Esophagus (tissue), 2 donors: ENCODE measurements around the gene IGLL1. TPM values are rescaled to one million over a fixed set of nuclear protein-coding genes. Genes with fewer than 3 reads are reported as not detected.

Experiments
- H3K27ac ChIP-seq, 2 donors: one replicate each; pipeline ENCODE4 v1.5.1; 2013; ENCODE audit warnings: low read depth in 2 of 2, mild to moderate bottlenecking in 2 of 2, inconsistent platforms in 1 of 2, low read length in 1 of 2, moderate library complexity in 1 of 2
- H3K27me3 ChIP-seq, 2 donors: one replicate each; pipeline ENCODE4 v1.6.1; 2013; ENCODE audit warnings: low read length in 2 of 2, control low read depth in 1 of 2, mild to moderate bottlenecking in 1 of 2; ENCODE audit not compliant: insufficient read depth in 2 of 2, control insufficient read depth in 1 of 2
- H3K36me3 ChIP-seq, 2 donors: one replicate each; pipeline ENCODE4 v1.6.1; 2013; ENCODE audit warnings: low read length in 1 of 2; ENCODE audit not compliant: control insufficient read depth in 2 of 2, insufficient read depth in 2 of 2
- H3K4me1 ChIP-seq, 2 donors: one replicate each; pipeline ENCODE4 v1.6.1; 2013; ENCODE audit warnings: low read length in 1 of 2; ENCODE audit not compliant: control insufficient read depth in 2 of 2, insufficient read depth in 2 of 2
- H3K4me3 ChIP-seq, 2 donors: one replicate each; pipeline ENCODE4 v1.5.1; 2013; ENCODE audit warnings: low read length in 2 of 2, mild to moderate bottlenecking in 2 of 2, low read depth in 1 of 2, moderate library complexity in 1 of 2
- H3K9me3 ChIP-seq, 2 donors: one replicate each; pipeline ENCODE4 v1.6.1; 2013; ENCODE audit warnings: mild to moderate bottlenecking in 2 of 2, low read depth in 1 of 2, low read length in 1 of 2, moderate library complexity in 1 of 2; ENCODE audit not compliant: control insufficient read depth in 2 of 2, insufficient read depth in 1 of 2
- WGBS, 2 donors: extraction: QIAGEN DNeasy Blood & Tissue Kit; methylation state at CpG; one replicate each; pipeline ENCODE4 v1.1.7; 2013; 5-methylcytosine and 5-hydroxymethylcytosine counted together
- polyA plus RNA-seq, 2 donors: library from polyadenylated mRNA; stranded (reverse); fragments of 200-250 nt; gene quantifications; one replicate each; pipeline ENCODE4 v1.2.3, GENCODE V29; 2013
- donor health status: healthy with polysubstance abuse.
- donor health status: Bipolar disorder and iron deficiency.

IGLL1 gene
- polyA plus RNA-seq, 2 donors: not detected

DNA sequence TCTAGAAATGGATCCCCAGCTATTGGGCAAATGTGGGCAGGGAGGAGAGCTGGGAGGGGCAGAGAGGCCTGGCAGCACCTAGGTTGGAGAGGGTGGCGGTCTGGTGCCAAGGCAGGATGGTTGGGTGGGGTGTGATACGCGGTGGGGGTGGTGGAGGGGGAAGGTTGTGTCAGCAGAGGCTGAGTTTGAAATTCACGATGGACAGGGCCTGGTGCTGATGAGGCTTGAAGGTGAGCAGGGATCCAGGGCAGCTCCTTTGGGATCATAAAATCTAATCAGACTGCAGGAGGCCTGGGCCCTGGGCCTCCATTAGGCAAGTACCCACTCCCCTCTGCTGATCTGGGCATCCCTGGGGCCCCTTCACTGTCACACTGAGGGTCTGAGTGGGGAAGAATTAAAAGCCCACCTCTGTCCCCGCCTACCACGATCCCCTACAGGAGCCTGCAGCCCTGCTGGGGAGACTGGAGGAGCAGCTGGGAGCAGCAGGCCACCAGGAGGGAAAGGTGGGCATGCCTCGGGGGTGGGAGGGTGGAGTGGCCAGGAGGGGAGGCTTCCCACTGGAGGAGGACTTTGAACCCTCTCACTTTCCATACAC, 24.0 kb downstream of the IGLL1 start:
- Histone ChIP-seq H3K9me3 (no peaks in the 10 kb centered on the region), H3K27ac (no peak overlapping the region), H3K36me3 (no peaks in the 10 kb centered on the region), H3K4me3 (no peak overlapping the region), H3K4me1 (no peaks in the 10 kb centered on the region), H3K27me3 (peaks cover 0 to 4% of the 10 kb centered on the region in 2 donors)
- WGBS, 2 donors: 51 to 55% methylated on average over 7 of the region's 7 CpGs

DNA sequence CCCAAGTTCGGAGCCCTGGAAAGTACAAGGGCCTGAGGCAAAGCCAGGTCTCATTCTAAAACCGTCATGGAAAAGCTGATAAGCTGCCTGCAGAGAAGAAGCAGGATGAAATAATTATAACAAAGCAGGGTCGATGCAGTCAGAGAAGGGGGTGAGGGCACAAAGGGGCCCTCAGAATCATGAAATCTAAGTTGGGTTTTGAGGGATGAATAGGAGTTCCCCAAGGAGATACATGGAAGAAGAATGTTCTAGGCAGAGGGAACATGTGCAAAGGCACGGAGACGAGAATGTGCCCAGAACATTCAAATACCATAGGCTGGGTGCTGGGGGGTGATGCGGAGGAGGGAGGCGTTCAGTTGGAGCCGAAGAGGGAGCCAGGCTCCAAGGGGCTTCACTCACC, 25.0 kb downstream of the IGLL1 start:
- WGBS, 2 donors: 69 to 80% methylated on average over 8 of the region's 8 CpGs
- Histone ChIP-seq H3K9me3 (no peaks in the 10 kb centered on the region), H3K4me1 (no peaks in the 10 kb centered on the region), H3K27me3 (peaks cover 0 to 4% of the 10 kb centered on the region in 2 donors), H3K36me3 (no peaks in the 10 kb centered on the region), H3K4me3 (no peak overlapping the region), H3K27ac (no peak overlapping the region)

GRCh38 chr22:23553924-23554870, 25.9 kb downstream of the IGLL1 start:
- H3K36me3 ChIP-seq: no peaks in the 10 kb centered on the region
- WGBS, 2 donors: 84 to 85% methylated on average over 21 of the region's 21 CpGs
- H3K27ac ChIP-seq: no peak overlapping the region
- peaks cover 0 to 4% of the 10 kb centered on the region in 2 donors for H3K27me3 ChIP-seq
- H3K4me3 ChIP-seq: no peak overlapping the region
- no peaks in the 10 kb centered on the region for H3K4me1 ChIP-seq
- H3K9me3 ChIP-seq: no peaks in the 10 kb centered on the region

DNA sequence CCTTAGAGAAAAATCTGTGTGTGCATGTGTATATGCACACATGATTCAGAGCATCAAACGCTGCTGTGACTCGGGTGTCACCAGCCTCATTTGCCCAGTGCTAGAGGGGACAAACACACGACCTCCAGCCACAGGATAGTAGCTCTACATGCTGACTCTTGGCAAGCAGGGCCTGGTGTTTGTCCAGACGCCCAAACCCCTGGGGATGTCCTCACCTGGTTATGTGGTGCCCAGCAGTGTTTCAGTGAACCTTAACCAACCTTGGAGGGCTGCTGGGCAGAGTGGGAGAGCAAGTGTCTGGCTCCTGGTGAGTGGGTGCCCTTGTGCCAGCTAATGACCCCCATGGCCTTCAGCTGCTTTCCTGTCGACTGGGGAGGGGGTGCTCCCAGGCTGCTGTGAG, 26.7 kb downstream of the IGLL1 start:
- H3K36me3 ChIP-seq: no peaks in the 10 kb centered on the region
- no peak overlapping the region for H3K27ac ChIP-seq
- peaks cover 0 to 4% of the 10 kb centered on the region in 2 donors for H3K27me3 ChIP-seq
- H3K4me1 ChIP-seq: no peaks in the 10 kb centered on the region
- WGBS, 2 donors: 71 to 73% methylated on average over 5 of the region's 5 CpGs
- peaks cover 0 to 4% of the 10 kb centered on the region in 2 donors for H3K9me3 ChIP-seq
- H3K4me3 ChIP-seq: no peak overlapping the region

DNA sequence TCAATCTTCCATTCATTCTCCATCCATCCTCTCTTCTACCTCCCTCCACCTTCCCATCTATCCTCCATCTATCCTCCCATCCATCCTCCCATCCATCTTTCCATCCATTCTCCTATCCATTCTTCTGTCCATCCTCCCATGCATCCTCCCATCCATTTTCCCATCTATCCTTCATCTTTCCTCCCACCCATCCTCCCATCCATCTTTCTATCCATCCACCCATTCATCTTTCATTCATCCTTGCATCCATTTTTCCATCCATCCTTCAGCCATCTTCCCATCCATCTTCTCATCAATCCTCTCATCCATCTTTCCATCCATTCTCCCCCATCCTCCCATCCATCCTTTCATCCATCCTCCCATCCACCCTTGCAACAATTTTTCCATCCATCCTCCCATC, 27.5 kb downstream of the IGLL1 start:
- no peak overlapping the region for H3K4me3 ChIP-seq
- H3K36me3 ChIP-seq: no peaks in the 10 kb centered on the region
- no peaks in the 10 kb centered on the region for H3K4me1 ChIP-seq
- H3K9me3 ChIP-seq: peaks cover 0 to 5% of the 10 kb centered on the region in 2 donors
- H3K27ac ChIP-seq: no peak overlapping the region
- peaks cover 0 to 4% of the 10 kb centered on the region in 2 donors for H3K27me3 ChIP-seq

DNA sequence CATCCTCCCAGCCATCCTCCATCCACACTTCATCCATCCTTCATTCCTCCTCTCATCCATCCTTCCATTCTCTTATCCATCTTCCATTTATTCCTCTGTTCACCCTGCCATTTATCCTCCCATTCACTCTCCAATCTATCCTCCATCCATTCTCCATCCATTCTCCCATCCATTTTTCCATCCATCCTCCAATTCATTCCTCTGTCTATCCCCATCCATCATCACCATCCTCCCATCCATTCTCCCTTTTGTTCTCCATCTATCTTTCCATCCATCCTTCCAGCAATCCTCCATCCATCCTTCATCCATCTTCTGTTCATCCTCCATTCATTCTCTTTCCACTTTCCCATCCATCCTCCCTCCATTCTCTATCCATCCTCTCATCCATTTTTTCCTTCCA, 28.7 kb downstream of the IGLL1 start:
- H3K9me3 ChIP-seq: peaks cover 0 to 5% of the 10 kb centered on the region in 2 donors
- no peak overlapping the region for H3K4me3 ChIP-seq
- H3K27ac ChIP-seq: no peak overlapping the region
- H3K4me1 ChIP-seq: no peaks in the 10 kb centered on the region
- H3K36me3 ChIP-seq: no peaks in the 10 kb centered on the region
- H3K27me3 ChIP-seq: peaks cover 0 to 4% of the 10 kb centered on the region in 2 donors

DNA sequence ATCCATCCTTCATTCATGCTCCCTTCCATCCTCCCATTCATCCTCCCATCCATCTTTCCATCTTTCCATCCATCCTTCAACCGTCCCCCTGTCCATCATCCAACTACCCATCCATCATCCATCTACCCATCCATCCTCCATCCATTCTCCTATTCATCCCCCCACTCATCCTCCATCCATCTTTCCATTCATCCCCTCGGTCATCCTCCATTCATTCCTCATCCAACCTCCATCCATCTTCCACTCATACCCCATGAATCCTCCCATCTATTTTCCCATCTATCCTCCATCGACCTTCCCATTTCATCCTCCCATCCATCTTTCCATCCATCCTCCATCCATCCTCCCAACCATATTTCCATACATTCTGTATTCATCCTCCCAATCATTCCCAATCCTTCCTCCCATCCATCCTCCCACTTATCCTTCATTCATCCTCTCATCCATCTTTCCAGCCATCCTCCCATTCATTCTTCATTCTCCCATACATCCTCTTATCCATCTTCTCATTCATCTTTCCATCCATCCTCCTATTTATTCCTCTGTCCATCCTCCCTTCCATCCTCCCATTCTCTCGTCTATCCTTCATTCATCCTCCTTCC, 29.9 kb downstream of the IGLL1 start:
- no peaks in the 10 kb centered on the region for H3K4me1 ChIP-seq
- H3K27me3 ChIP-seq: peaks cover 0 to 4% of the 10 kb centered on the region in 2 donors
- no peak overlapping the region for H3K4me3 ChIP-seq
- H3K27ac ChIP-seq: no peak overlapping the region
- 58 to 80% methylated on average over 4 of the region's 4 CpGs for WGBS, 2 donors
- peaks cover 0 to 5% of the 10 kb centered on the region in 2 donors for H3K9me3 ChIP-seq
- no peaks in the 10 kb centered on the region for H3K36me3 ChIP-seq

DNA sequence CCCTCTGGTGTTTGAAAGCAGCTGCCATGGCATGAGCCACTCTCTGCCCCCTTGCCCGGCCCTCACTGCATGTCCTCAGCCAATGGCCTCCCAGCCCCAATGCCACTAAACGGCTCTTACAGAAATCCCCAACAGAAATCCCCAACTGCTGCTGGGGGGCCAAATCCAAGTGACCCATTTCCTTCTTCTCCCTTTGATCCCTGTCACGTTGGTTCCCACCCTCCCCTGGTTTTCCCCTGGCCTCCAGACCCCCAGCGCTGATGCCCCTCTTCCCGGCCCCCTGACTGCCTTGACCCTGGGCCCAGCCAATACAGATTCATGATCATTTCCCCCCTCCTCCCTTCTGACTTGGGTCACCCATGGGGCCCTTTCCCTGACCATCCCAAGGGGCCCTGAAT, 30.9 kb downstream of the IGLL1 start:
- Histone ChIP-seq H3K27me3 (peaks cover 0 to 4% of the 10 kb centered on the region in 2 donors), H3K36me3 (no peaks in the 10 kb centered on the region), H3K4me1 (no peaks in the 10 kb centered on the region), H3K9me3 (peaks cover 0 to 5% of the 10 kb centered on the region in 2 donors), H3K4me3 (no peak overlapping the region), H3K27ac (no peak overlapping the region)
- WGBS, 2 donors: 76 to 80% methylated on average over 5 of the region's 5 CpGs

DNA sequence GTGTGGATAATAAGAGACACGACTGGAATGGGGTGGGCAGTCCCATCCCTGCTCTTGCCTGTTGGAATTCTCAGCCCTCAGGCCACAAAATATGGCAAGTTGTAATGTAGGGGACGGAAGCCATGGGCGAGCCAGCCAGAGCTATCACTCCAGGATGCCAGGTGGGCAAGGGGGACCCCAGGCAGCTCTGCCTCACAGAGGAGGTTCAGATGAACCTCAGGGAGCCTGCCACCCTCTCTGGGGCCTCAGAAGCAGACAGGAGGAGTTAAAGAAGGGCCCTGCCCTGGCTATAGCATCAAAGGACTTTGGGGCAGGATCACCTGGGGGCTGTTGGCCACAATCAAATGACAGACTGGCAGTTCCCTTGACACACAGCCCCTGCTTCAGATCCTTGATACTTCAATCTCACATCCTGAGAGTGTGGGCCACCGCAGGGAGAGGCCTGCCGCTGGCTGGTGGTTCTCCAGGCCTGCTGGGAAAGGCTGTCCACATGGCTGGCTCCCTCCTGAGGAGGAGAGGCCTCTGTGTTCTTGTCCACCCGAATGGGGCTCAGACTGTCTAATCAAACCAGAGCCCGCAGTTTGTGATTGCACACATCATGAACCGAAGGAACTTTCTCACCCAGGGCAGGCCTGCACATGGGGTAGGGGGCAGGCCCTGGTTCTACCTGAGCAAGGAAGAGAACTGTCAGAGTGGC, 31.4 kb downstream of the IGLL1 start:
- no peaks in the 10 kb centered on the region for H3K4me1 ChIP-seq
- peaks cover 0 to 4% of the 10 kb centered on the region in 2 donors for H3K27me3 ChIP-seq
- no peaks in the 10 kb centered on the region for H3K36me3 ChIP-seq
- peaks cover 0 to 5% of the 10 kb centered on the region in 2 donors for H3K9me3 ChIP-seq
- no peak overlapping the region for H3K27ac ChIP-seq
- WGBS, 2 donors: 86 to 88% methylated on average over 8 of the region's 8 CpGs
- H3K4me3 ChIP-seq: no peak overlapping the region
